Neural cell (in vitro differentiated cells): ENCODE data around the gene AGO3.

Experiments used
- CTCF ChIP-seq: fragments of 450-650 bp; IDR thresholded peaks from 2 replicates; pipeline ENCODE4 v1.5.1; 2014; ENCODE audit warnings: antibody characterized with exemption, mild to moderate bottlenecking, moderate library complexity; ENCODE audit not compliant: poor library complexity, severe bottlenecking
- POLR2AphosphoS5 ChIP-seq: IDR thresholded peaks from 2 replicates; pipeline ENCODE4 v1.6.1; 2012

GRCh38 chr1:35886577-35887431, 44.1 kb upstream of the AGO3 start:
- TF ChIP-seq POLR2AphosphoS5 (no peak), CTCF (no peak)
